GM23248 (cell line): ENCODE measurements around the gene CHST8. TPM values are rescaled to one million over a fixed set of nuclear protein-coding genes. Genes with fewer than 3 reads are reported as not detected.

Experiments
- DNase-seq: peaks from one replicate; pipeline ENCODE4 v3.0.0-alpha.2; 2015
- H2AFZ ChIP-seq: fragments of 200-600 bp; sonication (generic); 2 replicates; pipeline ENCODE4 v1.6.1; 2016; ENCODE audit warnings: antibody characterized with exemption
- H3F3A ChIP-seq: fragments of 200-600 bp; sonication (generic); 2 replicates; pipeline ENCODE4 v1.6.1; 2016; ENCODE audit warnings: mild to moderate bottlenecking, antibody characterized with exemption, mixed run types; ENCODE audit not compliant: insufficient read depth
- H3K27ac ChIP-seq: fragments of 200-600 bp; sonication (generic); 2 replicates; pipeline ENCODE4 v1.5.1; 2016; ENCODE audit warnings: mild to moderate bottlenecking
- H3K27me3 ChIP-seq: fragments of 200-600 bp; sonication (generic); replicated peaks from 2 replicates; pipeline ENCODE4 v1.6.1; 2016; ENCODE audit warnings: mild to moderate bottlenecking; ENCODE audit not compliant: insufficient read depth
- H3K36me3 ChIP-seq: fragments of 200-600 bp; sonication (generic); 2 replicates; pipeline ENCODE4 v1.6.1; 2016; ENCODE audit warnings: low read depth, mild to moderate bottlenecking
- H3K4me1 ChIP-seq: fragments of 200-600 bp; sonication (generic); 2 replicates; pipeline ENCODE4 v1.6.1; 2016; ENCODE audit warnings: mild to moderate bottlenecking; ENCODE audit not compliant: insufficient read depth
- H3K4me2 ChIP-seq: fragments of 200-600 bp; sonication (generic); one replicate; pipeline ENCODE4 v1.6.1; 2016; ENCODE audit warnings: mild to moderate bottlenecking; ENCODE audit not compliant: unreplicated experiment
- H3K4me3 ChIP-seq: fragments of 200-600 bp; sonication (generic); 2 replicates; pipeline ENCODE4 v1.5.1; 2016; ENCODE audit warnings: mild to moderate bottlenecking
- H3K79me2 ChIP-seq: fragments of 200-600 bp; sonication (generic); 2 replicates; pipeline ENCODE4 v1.6.1; 2016; ENCODE audit warnings: mild to moderate bottlenecking; ENCODE audit not compliant: insufficient read depth
- H3K9ac ChIP-seq: fragments of 200-600 bp; sonication (generic); 2 replicates; pipeline ENCODE4 v1.6.1; 2016; ENCODE audit warnings: mild to moderate bottlenecking
- H3K9me2 ChIP-seq: fragments of 200-600 bp; sonication (generic); 2 replicates; pipeline ENCODE4 v1.6.1; 2016; ENCODE audit warnings: mixed run types, mild to moderate bottlenecking, moderate library complexity; ENCODE audit not compliant: insufficient read depth
- H3K9me3 ChIP-seq: fragments of 200-600 bp; sonication (generic); one replicate; pipeline ENCODE4 v1.6.1; 2017; ENCODE audit warnings: low read depth
- H4K20me1 ChIP-seq: fragments of 200-600 bp; sonication (generic); 2 replicates; pipeline ENCODE4 v1.6.0; 2016; ENCODE audit not compliant: insufficient read depth
- EZH2 ChIP-seq: fragments of 200-600 bp; sonication (generic); IDR thresholded peaks from 2 replicates; pipeline ENCODE4 v1.6.1; 2018; ENCODE audit warnings: antibody characterized with exemption, mild to moderate bottlenecking; ENCODE audit not compliant: insufficient read depth, poor library complexity, severe bottlenecking
- EZH2phosphoT487 ChIP-seq: fragments of 200-600 bp; sonication (generic); IDR thresholded peaks from 2 replicates; pipeline ENCODE4 v1.6.1; 2018; ENCODE audit warnings: antibody characterized with exemption, moderate library complexity, mild to moderate bottlenecking, low read depth; ENCODE audit not compliant: insufficient read depth
- WGBS, 2 experiments: methylation state at CpG; one replicate each; pipeline ENCODE4 v1.1.6; 2015 to 2017; ENCODE audit warnings: low lambda C conversion rate in 2 of 2, low coverage in 1 of 2; ENCODE audit errors: missing lambda C conversion rate in 2 of 2; 5-methylcytosine and 5-hydroxymethylcytosine counted together
- in situ Hi-C: fragments of 300-500 bp; cut with MboI; formaldehyde crosslinking; loops from 2 replicates; pipeline ENCODE4 v1.15.0; 2020
- polyA plus RNA-seq: library from polyadenylated mRNA; unstranded; fragments of >200 nt; fragmentation: Nextera tagmentation; extraction: Ambion mirVana; gene quantifications from 2 replicates; pipeline ENCODE4 v1.2.1, GENCODE V29; 2016
- total RNA-seq: library from RNA; depleted of rRNA; stranded (reverse); fragments of >200 nt; shearing (Covaris generic); gene quantifications from 2 replicates; pipeline ENCODE4 v1.2.3, GENCODE V29; 2014

CHST8 gene
- total and polyA plus RNA-seq, 2 experiments from 2014 or later, result 0.30 to 1.1 TPM

DNA sequence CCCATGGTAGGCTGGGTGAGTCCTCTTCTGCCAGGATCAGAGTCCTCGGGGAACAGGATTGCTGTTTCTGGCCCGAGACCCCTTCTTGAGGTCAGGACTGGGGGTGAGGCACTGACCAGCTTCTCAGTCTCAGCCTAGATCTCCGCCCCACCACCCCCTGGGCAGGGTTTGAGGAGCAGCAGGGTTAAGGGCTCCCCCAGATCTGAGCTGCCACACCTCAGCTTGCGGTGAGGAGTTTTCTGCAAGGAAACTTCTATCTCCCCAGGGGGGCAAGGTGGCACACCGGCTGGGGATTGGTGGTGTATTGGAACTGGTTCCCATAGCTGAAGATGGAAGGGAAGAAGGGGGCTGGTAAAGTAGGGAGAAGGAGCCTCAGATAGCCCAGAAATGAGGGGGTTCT lies 19.5 kb downstream of the CHST8 start:
- no peaks in the 10 kb centered on the region for H3K9me2 ChIP-seq
- H3K4me1 ChIP-seq, result no peaks in the 10 kb centered on the region
- no peaks in the 10 kb centered on the region for H3K9me3 ChIP-seq
- in situ Hi-C loops, result no loop called here
- H3K4me2 ChIP-seq, result no peak overlapping the region
- TF ChIP-seq EZH2, result no peak
- no peak for TF ChIP-seq EZH2phosphoT487
- H3K79me2 ChIP-seq, result no peaks in the 10 kb centered on the region
- H3K27me3 ChIP-seq, result 0 out of 2 replicates have a peak, but pooled peaks cover 6% of the 10 kb centered on the region
- no peaks in the 10 kb centered on the region for H3F3A ChIP-seq
- 39 to 40% methylated on average over 5 of the region's 5 CpGs for WGBS, 2 experiments
- no peaks in the 10 kb centered on the region for H4K20me1 ChIP-seq
- no peak overlapping the region for H3K4me3 ChIP-seq
- H3K27ac ChIP-seq, result no peak overlapping the region
- no peak for DNase-seq
- H2AFZ ChIP-seq, result no peak overlapping the region
- H3K36me3 ChIP-seq, result no peaks in the 10 kb centered on the region
- no peak overlapping the region for H3K9ac ChIP-seq

DNA sequence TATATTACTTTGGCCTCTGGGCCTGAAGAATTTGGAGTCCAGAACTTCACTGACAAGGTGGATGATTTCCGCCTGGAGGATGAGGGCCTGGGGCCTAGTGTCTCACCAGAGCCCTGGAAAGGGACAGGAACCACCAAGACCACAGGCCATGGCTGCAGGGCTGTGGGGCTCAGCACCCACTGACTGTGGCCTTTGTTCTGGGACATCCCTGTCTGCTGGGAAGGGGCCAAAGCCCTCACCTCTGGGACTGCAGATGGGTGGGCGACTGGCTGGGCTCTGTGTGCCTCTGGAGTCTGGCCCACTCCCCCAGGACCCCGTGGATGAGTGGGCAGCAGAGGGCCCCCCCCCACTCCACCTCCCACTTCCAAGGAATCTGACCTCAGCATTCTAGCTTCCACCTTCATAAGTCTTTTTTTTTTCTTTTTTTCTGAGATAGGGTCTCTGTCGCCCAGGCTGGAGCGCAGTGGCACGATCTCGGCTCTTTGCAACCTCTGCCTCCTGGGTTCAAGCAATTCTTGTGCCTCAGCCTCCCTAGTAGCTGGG lies 20.3 kb downstream of the CHST8 start:
- Histone ChIP-seq H3K9me2 (no peaks in the 10 kb centered on the region), H4K20me1 (no peaks in the 10 kb centered on the region), H3F3A (no peaks in the 10 kb centered on the region), H3K79me2 (no peaks in the 10 kb centered on the region), H2AFZ (no peak overlapping the region), H3K36me3 (no peaks in the 10 kb centered on the region), H3K4me2 (no peak overlapping the region), H3K27ac (no peak overlapping the region), H3K9me3 (no peaks in the 10 kb centered on the region), H3K9ac (no peak overlapping the region), H3K27me3 (0 out of 2 replicates have a peak, but pooled peaks cover 6% of the 10 kb centered on the region), H3K4me3 (no peak overlapping the region), H3K4me1 (no peaks in the 10 kb centered on the region)
- no peak for DNase-seq
- 50 to 59% methylated on average over 7 of the region's 7 CpGs for WGBS, 2 experiments
- in situ Hi-C loops, result no loop called here
- TF ChIP-seq EZH2phosphoT487 (no peak), EZH2 (no peak)

DNA sequence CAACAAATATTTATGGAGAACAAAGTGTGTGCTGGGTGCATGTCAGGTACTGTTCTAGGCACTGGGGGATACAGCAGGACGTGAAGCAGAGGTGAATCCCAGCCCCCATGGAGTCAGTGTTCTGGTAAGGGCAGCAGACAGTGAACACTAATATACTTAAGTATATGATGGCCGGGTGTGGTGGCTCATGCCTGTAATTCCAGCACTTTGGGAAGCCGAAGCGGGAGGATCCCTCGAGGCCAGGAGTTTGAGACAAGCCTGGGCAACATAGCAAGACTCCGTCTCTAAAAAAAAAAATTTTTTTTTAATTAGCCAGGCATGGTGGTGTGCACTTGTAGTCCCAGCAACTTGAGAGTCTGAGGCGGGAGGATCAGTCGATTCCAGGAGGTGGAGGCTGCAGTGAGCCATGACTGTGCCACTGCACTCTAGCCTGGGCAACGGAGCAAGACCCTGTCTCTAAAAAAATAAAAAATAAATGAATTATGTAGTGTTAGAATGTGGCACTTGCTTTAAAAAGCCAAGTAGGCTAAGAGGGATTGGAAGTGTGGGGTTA lies 22.6 kb downstream of the CHST8 start:
- H3F3A ChIP-seq, result no peaks in the 10 kb centered on the region
- no peaks in the 10 kb centered on the region for H3K27me3 ChIP-seq
- no peak overlapping the region for H2AFZ ChIP-seq
- no peak overlapping the region for H3K4me2 ChIP-seq
- no peaks in the 10 kb centered on the region for H3K9me3 ChIP-seq
- no peaks in the 10 kb centered on the region for H3K9me2 ChIP-seq
- H3K4me1 ChIP-seq, result no peaks in the 10 kb centered on the region
- no peaks in the 10 kb centered on the region for H3K36me3 ChIP-seq
- no peak overlapping the region for H3K4me3 ChIP-seq
- in situ Hi-C loops, result no loop called here
- 42 to 51% methylated on average over 9 of the region's 9 CpGs for WGBS, 2 experiments
- H3K27ac ChIP-seq, result no peak overlapping the region
- no peak overlapping the region for H3K9ac ChIP-seq
- no peaks in the 10 kb centered on the region for H3K79me2 ChIP-seq
- TF ChIP-seq EZH2phosphoT487 (no peak), EZH2 (no peak)
- H4K20me1 ChIP-seq, result no peaks in the 10 kb centered on the region
- DNase-seq, result no peak

DNA sequence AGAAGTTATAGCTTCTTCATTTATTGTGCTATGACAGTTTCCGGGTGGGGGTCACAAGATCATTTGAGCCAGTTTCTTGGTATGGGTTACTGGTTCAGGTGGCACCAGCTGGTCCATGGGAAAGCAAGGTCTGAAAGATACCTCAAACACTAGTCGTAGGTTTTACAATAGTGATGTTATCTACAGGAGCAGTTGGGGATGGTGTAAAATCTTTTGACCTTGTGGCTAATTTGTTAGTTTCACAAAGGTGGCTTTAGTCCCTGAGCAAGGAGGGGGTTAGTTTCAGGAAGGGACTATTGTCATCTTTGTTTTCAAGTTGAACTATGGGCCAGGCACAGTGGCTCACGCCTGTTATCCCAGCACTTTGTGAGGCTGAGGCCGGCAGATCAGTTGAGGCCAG lies 24.6 kb downstream of the CHST8 start:
- no peaks in the 10 kb centered on the region for H4K20me1 ChIP-seq
- no peaks in the 10 kb centered on the region for H3K4me1 ChIP-seq
- H3K9me2 ChIP-seq, result no peaks in the 10 kb centered on the region
- in situ Hi-C loops, result no loop called here
- 39 to 55% methylated on average over 4 of the region's 4 CpGs for WGBS, 2 experiments
- H3K79me2 ChIP-seq, result no peaks in the 10 kb centered on the region
- no peak for DNase-seq
- H3K4me3 ChIP-seq, result no peak overlapping the region
- H3K36me3 ChIP-seq, result no peaks in the 10 kb centered on the region
- no peaks in the 10 kb centered on the region for H3K9me3 ChIP-seq
- H3K4me2 ChIP-seq, result no peak overlapping the region
- TF ChIP-seq EZH2 (no peak), EZH2phosphoT487 (no peak)
- H3K27ac ChIP-seq, result no peak overlapping the region
- 0 out of 2 replicates have a peak, but pooled peaks cover 1% of the 10 kb centered on the region for H3K27me3 ChIP-seq
- H2AFZ ChIP-seq, result no peak overlapping the region
- H3F3A ChIP-seq, result no peaks in the 10 kb centered on the region
- no peak overlapping the region for H3K9ac ChIP-seq

DNA sequence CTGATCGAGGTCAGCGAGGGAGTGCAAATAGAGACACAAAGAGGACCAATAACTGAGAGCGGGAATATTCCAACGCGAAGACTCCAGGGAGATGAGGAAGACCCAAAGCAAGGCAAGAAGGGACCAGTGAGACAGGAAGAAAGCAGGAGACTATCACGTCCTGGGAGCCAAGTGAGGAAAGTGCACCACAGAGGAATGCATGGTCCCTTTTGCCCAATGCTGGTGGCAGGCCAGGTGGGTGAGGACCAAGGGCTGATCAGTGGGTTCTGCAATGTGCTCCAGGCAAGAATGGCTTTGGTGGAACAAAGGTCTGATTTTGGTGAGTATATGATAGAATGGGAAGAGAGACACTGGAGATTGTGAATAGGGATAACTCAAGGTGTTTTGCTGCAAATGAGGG lies 25.4 kb downstream of the CHST8 start:
- DNase-seq, result no peak
- TF ChIP-seq EZH2phosphoT487 (no peak), EZH2 (no peak)

More for the DNA sequence above, 25.4 kb downstream of the CHST8 start:
- in situ Hi-C loops, result no loop called here
- no peaks in the 10 kb centered on the region for H3K36me3 ChIP-seq
- no peaks in the 10 kb centered on the region for H4K20me1 ChIP-seq
- no peaks in the 10 kb centered on the region for H3K9me2 ChIP-seq
- no peak overlapping the region for H3K9ac ChIP-seq
- H3K27ac ChIP-seq, result no peak overlapping the region
- no peaks in the 10 kb centered on the region for H3K9me3 ChIP-seq
- H2AFZ ChIP-seq, result no peak overlapping the region
- H3K27me3 ChIP-seq, result 0 out of 2 replicates have a peak, but pooled peaks cover 5% of the 10 kb centered on the region
- H3K4me1 ChIP-seq, result no peaks in the 10 kb centered on the region
- 60 to 69% methylated on average over 6 of the region's 6 CpGs for WGBS, 2 experiments
- H3K4me3 ChIP-seq, result no peak overlapping the region
- H3F3A ChIP-seq, result no peaks in the 10 kb centered on the region
- H3K4me2 ChIP-seq, result no peak overlapping the region
- no peaks in the 10 kb centered on the region for H3K79me2 ChIP-seq
